COLO668 (cell line): ENCODE measurements around the gene SPTBN4.
"Not testable (repeated sequence)": the region's sequence is repeated elsewhere in the genome, so short reads cannot be mapped to it uniquely, and the experiment has no call there.

Source experiments
- DNase-seq: peaks from one replicate; lab custom pipeline; 2025; ENCODE audit not compliant: unreplicated experiment; lab: John Stamatoyannopoulos, UW

Gene SPTBN4

DNA sequence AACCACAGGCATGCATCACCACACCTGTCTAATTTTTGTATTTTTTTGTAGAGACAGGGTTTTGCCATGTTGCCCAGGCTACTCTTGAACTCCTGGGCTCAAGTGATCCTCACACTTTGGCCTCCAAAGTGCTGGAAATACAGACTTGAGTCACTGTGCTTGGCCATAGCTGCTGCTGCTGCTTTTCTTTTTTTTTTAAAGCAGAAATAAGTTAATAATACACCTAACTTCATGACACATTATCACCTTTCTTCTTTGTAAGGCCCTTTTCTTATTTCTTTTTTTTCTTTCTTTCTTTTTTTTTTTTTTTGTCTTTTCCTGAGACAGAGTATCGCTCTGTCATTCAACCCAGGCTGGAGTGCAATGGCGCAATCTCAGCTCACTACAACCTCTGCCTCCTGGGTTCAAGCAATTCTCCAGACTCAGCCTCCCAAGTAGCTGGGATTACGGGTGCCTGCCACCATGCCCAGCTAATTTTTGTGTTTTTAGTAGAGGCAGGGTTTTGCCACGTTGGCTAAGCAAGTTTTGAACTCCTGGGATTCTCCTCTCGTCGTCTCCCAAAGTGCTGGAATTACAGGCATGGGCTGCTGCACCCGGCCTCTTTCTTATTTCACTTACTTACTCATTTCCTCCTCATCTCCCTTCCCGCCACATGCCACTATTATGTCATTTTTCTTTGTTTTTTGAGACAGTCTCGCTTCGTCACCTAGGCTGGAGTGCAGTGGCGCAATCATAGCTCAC, 118.6 kb downstream of the SPTBN4 start:
- DNase-seq, result no peak

GRCh38 chr19:40585982-40586422, 119.2 kb downstream of the SPTBN4 start:
- no peak for DNase-seq

GRCh38 chr19:40586611-40587010, 119.8 kb downstream of the SPTBN4 start:
- no peak for DNase-seq

DNA sequence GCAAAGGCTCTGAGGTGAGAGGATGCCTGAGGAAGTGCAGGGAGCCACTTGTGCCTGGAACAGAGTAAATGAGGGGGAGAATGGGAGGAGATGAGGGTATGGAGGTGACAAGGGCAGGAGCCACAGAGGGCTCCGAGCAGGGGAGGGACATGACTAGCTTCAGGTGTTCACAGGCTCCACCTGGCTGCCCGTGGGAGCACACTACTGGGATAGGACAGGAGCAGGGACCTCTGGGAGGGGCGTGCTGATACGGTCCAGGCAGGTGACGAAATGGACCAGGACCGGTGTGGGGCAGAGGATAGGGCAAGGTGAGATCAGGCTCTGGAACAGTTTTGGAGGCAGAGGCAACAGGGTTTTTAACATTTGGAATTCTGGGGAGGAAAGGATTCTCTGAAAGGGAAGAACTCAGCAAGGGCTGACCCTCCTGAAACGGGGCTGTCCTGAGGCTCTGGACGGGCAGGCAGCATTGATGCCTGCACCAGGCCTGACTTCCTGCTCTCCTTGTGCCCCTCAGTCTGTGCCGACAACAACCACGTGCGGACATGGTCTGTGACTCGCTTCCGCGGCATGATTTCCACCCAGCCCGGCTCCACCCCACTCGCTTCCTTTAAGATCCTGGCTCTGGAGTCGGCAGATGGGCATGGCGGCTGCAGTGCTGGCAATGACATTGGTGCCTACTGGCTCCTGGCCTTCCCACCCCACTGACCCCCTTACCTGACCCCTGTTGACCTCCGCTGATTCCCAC, 121.5 kb downstream of the SPTBN4 start:
- DNase-seq, result no peak

DNA sequence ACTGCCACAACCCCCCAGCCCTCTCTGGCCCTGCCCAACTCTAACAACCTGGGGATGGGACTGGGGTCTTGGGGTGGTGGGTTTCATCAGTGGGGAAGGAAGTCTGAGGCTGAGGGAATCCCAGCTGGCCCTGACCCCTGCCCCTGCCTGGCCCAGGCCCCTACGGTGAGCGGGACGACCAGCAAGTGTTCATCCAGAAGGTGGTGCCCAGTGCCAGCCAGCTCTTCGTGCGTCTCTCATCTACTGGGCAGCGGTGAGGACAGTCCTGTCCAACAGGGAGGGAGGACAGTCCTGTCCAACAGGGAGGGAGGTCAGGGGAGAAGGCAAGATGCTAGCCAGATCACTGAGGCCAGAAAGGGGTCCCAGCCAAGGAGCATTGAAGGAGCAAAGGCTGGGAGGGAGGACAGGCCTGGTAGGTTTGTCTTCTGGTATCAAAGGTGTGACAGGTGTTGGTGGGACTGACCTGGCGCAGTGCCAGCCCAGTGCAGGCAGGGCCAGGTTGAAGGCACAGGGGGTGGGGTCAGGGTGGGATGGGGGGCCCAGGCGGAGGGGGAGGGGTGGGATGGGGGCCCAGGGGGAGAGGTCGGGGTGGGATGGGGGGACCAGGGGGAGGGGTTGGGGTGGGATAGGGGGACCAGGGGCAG, 122.2 kb downstream of the SPTBN4 start:
- DNase-seq, result peak; percentile 5

- no peak for DNase-seq
Measured at GRCh38 chr19:40589591-40590429, 123.0 kb downstream of the SPTBN4 start.

GRCh38 chr19:40590464-40591265, 123.9 kb downstream of the SPTBN4 start:
- no peak for DNase-seq

- DNase-seq, result not testable (repeated sequence)
Measured at GRCh38 chr19:40591724-40592123, 124.9 kb downstream of the SPTBN4 start.

DNA sequence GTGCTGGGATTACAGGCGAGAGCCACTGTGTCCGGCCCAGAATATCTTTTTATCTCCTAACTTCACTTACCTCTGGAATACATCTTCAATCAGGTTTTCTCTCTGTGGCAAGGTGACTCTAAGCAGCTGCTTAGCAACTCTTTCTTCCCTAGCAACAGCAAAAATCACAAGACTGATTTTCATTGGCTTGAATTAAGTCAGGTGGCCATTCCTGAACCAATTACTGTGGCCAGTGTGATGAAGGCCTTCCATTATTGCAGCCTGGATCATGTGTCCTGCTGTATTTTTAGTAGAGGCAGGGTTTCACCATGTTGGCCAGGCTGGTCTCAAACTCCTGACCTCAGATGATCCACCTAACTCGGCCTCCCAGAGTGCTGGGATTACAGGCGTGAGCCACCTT, 125.4 kb downstream of the SPTBN4 start:
- DNase-seq, result peak; percentile 23

GRCh38 chr19:40594255-40594654, 127.5 kb downstream of the SPTBN4 start:
- DNase-seq, result peak; percentile 23

DNA sequence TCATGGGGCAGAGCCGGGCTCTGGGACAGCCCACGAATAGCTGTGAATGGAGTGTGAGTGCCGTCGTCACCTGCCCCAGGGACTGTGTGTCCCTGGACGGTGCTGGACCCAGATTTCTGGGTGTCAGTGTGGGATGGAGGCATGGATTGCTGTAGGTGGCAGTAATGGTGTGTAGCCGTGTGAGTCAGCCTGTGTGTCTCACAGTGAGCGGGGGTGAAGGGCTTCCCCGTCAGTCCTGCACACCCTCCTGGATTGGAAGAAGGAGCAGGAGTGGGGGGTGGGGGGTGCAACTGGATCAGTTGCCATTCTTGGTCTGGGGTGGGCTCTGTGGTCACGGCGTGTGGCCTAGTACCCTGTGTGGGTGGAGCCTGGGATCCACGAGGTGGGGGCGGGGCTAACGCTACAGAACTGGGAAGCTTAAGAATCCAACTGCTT, 127.9 kb downstream of the SPTBN4 start:
- DNase-seq, result no peak

- DNase-seq, result no peak
Measured at GRCh38 chr19:40596608-40597328, 130.0 kb downstream of the SPTBN4 start.

- DNase-seq, result no peak
Measured at GRCh38 chr19:40597329-40597838, 130.6 kb downstream of the SPTBN4 start.

GRCh38 chr19:40598121-40598917, 131.5 kb downstream of the SPTBN4 start:
- peak; percentile 76 for DNase-seq

GRCh38 chr19:40598918-40599307, 132.1 kb downstream of the SPTBN4 start:
- no peak for DNase-seq

GRCh38 chr19:40599331-40599901, 132.6 kb downstream of the SPTBN4 start:
- no peak for DNase-seq

- no peak for DNase-seq
Measured at GRCh38 chr19:40599902-40600569, 133.2 kb downstream of the SPTBN4 start.
